Stomach (tissue), 9 donors: ENCODE results near the gene HYPK. TPM values are rescaled to one million over a fixed set of nuclear protein-coding genes. Genes with fewer than 3 reads are reported as not detected.
"Not testable (repeated sequence)": the region's sequence is repeated elsewhere in the genome, so short reads cannot be mapped to it uniquely, and the experiment has no call there.

Source experiments
- DNase-seq, 2 donors: peaks; one replicate each; pipeline versions ENCODE4 v3.0.0 to v3.0.0-alpha.2; 2013 to 2019
- H3K27ac ChIP-seq, 5 donors: fragments of 200-600 bp in 4 of 5; sonication (generic) in 4 of 5; one replicate each; pipeline ENCODE4 v1.5.1; 2013 to 2019; ENCODE audit warnings: mild to moderate bottlenecking in 1 of 5, moderate library complexity in 1 of 5
- H3K27me3 ChIP-seq, 3 donors: fragments of 200-600 bp; sonication (generic); one replicate each; pipeline ENCODE4 v1.5.1; 2017 to 2019; ENCODE audit warnings: mixed run types in 1 of 3
- H3K36me3 ChIP-seq, 4 donors: fragments of 200-600 bp; sonication (generic); 1 replicate in 3 of 4; 2 replicates in 1 of 4; pipeline ENCODE4 v1.5.1; 2016 to 2019
- H3K4me1 ChIP-seq, 4 donors: fragments of 200-600 bp; sonication (generic); one replicate each; pipeline ENCODE4 v1.5.1; 2016 to 2019
- H3K4me3 ChIP-seq, 4 donors: fragments of 200-600 bp; sonication (generic) in 3 of 4; one replicate each; pipeline ENCODE4 v1.5.1; 2016 to 2019; ENCODE audit warnings: mild to moderate bottlenecking in 1 of 4
- H3K9me3 ChIP-seq, 4 donors: fragments of 200-600 bp; sonication (generic); one replicate each; pipeline ENCODE4 v1.5.1; 2016 to 2019
- CTCF ChIP-seq, 7 experiments: fragments of 450-650 bp in 4 of 7; fragments of 200-600 bp in 3 of 7; sonication (generic) in 3 of 7; IDR thresholded peaks; one replicate each; pipeline ENCODE4 v1.5.1; 2016 to 2019; ENCODE audit warnings: antibody characterized with exemption in 7 of 7, control low read depth in 2 of 7, mild to moderate bottlenecking in 1 of 7
- EP300 ChIP-seq: sonication (generic); formaldehyde crosslinking; IDR thresholded peaks from one replicate; pipeline ENCODE4 v1.6.1; 2017; ENCODE audit warnings: antibody characterized with exemption
- POLR2A ChIP-seq, 4 donors: fragments of 450-650 bp; IDR thresholded peaks; one replicate each; pipeline ENCODE4 v1.6.1; 2016; ENCODE audit warnings: antibody characterized with exemption in 4 of 4, control low read depth in 2 of 4, mild to moderate bottlenecking in 1 of 4, moderate library complexity in 1 of 4
- POLR2AphosphoS5 ChIP-seq, 3 donors: sonication (generic); formaldehyde crosslinking; IDR thresholded peaks; one replicate each; pipeline ENCODE4 v1.6.1; 2016; ENCODE audit warnings: antibody characterized with exemption in 3 of 3
- WGBS, 5 donors: extraction: QIAGEN DNeasy Blood & Tissue Kit in 3 of 5; methylation state at CpG; one replicate each; pipeline versions ENCODE4 v1.1.5 to v1.1.7; 2013 to 2018; 5-methylcytosine and 5-hydroxymethylcytosine counted together
- intact Hi-C: fragments of 100-400 bp; cut with DNase I; formaldehyde crosslinking; loops from one replicate; pipeline ENCODE4 v1.15.1; 2023; ENCODE audit warnings: low total_unique reads
- polyA plus RNA-seq, 3 donors: library from polyadenylated mRNA; stranded (reverse); fragments of 200-250 nt; gene quantifications; one replicate each; pipeline ENCODE4 v1.2.3, GENCODE V29; 2013
- total RNA-seq, 5 donors: library from RNA; depleted of rRNA; stranded (reverse); fragments of >200 nt; gene quantifications; one replicate each; pipeline versions ENCODE4 v1.1.0 to v1.2.3, GENCODE V29; 2014 to 2016
- donor health status: healthy with polysubstance abuse.
- donor health status: Bipolar disorder and iron deficiency.
- donor health status: healthy.

The HYPK gene
- total and polyA plus RNA-seq, 8 donors = 1.8 to 61.6 (median 22.7) TPM

- DNase-seq = no peak
- H3K4me3 ChIP-seq = no peak overlapping the region
- H3K9me3 ChIP-seq = no peaks in the 10 kb centered on the region
- peaks cover 46 to 85% (median 82%) of the 10 kb centered on the region in 4 donors for H3K4me1 ChIP-seq
- peaks cover 40 to 72% (median 64%) of the 10 kb centered on the region in 4 donors for H3K36me3 ChIP-seq
- intact Hi-C loops = no loop called here
- TF ChIP-seq POLR2A (IDR thresholded peaks at IDR 0.05) (no peak), POLR2AphosphoS5 (IDR thresholded peaks at IDR 0.05) (peak in 1 of 3 donors; percentile 7)
- 83 to 93% (median 90%) methylated on average over 3 of the region's 3 CpGs for WGBS, 5 donors
- H3K27ac ChIP-seq = peak overlapping the region in 3 of 5 donors; percentile 95 to 99 (median 99)
- H3K27me3 ChIP-seq = no peaks in the 10 kb centered on the region
These were observed 3.8 kb upstream of the HYPK start for GRCh38 chr15:43796566-43796965.

- TF ChIP-seq CTCF (IDR thresholded peaks at IDR 0.05) (no peak), EP300 (no peak)
- Histone ChIP-seq H3K4me1 (peaks cover 31 to 75% (median 70%) of the 10 kb centered on the region in 4 donors), H3K9me3 (no peaks in the 10 kb centered on the region), H3K27me3 (no peaks in the 10 kb centered on the region), H3K4me3 (peak overlapping the region in 3 of 4 donors; percentile 87 to 97 (median 89)), H3K27ac (peak overlapping the region; percentile 83 to 99 (median 91)), H3K36me3 (peaks cover 32 to 84% (median 80%) of the 10 kb centered on the region in 4 donors)
- peak in 1 of 2 donors; percentile 57 for DNase-seq
- WGBS, 5 donors = 56 to 72% (median 65%) methylated on average over 16 of the region's 16 CpGs
- intact Hi-C loops = no loop called here
These were observed 1.0 kb upstream of the HYPK start for GRCh38 chr15:43799209-43799944.

GRCh38 chr15:43799945-43800285, 484 bp upstream of the HYPK start, which contains the start of gene SERINC4:
TSS of gene SERINC4 (minus strand) at chr15:43800220. CDS start at chr15:43799986, 234 bp downstream.
- peaks cover 30 to 84% (median 80%) of the 10 kb centered on the region in 4 donors for H3K36me3 ChIP-seq
- intact Hi-C loops = no loop called here
- peaks cover 25 to 69% (median 64%) of the 10 kb centered on the region in 4 donors for H3K4me1 ChIP-seq
- TF ChIP-seq POLR2AphosphoS5 (IDR thresholded peaks at IDR 0.05) = no peak
- TF ChIP-seq CTCF (IDR thresholded peaks at IDR 0.05) = no peak
- TF ChIP-seq EP300 = no peak
- no peak for TF ChIP-seq POLR2A (IDR thresholded peaks at IDR 0.05)
- no peaks in the 10 kb centered on the region for H3K9me3 ChIP-seq
- peak within 1 kb of the TSS; percentile 83 to 99 (median 91) for H3K27ac ChIP-seq
- DNase-seq = no peak
- peak within 1 kb of the TSS; percentile 87 to 97 (median 88) for H3K4me3 ChIP-seq
- no peaks in the 10 kb centered on the region for H3K27me3 ChIP-seq
- 85 to 95% (median 93%) methylated on average over 8 of the region's 8 CpGs for WGBS, 5 donors

GRCh38 chr15:43802676-43803075, 2.3 kb downstream of the HYPK start:
- peaks cover 15 to 42% (median 38%) of the 10 kb centered on the region in 4 donors for H3K4me1 ChIP-seq
- 93 to 99% (median 97%) methylated on average over 7 of the region's 7 CpGs for WGBS, 5 donors
- peaks cover 39 to 84% (median 80%) of the 10 kb centered on the region in 4 donors for H3K36me3 ChIP-seq
- H3K4me3 ChIP-seq, DNase-seq, H3K9me3 ChIP-seq, H3K27ac ChIP-seq, H3K27me3 ChIP-seq, intact Hi-C loops: not testable (repeated sequence)

- intact Hi-C loops = no loop called here
- no peak for TF ChIP-seq POLR2A (IDR thresholded peaks at IDR 0.05)
- TF ChIP-seq EP300 = no peak
- no peak for TF ChIP-seq CTCF (IDR thresholded peaks at IDR 0.05)
- TF ChIP-seq POLR2AphosphoS5 (IDR thresholded peaks at IDR 0.05) = no peak
- Histone ChIP-seq H3K27ac (no peak overlapping the region), H3K9me3 (no peaks in the 10 kb centered on the region), H3K27me3 (no peaks in the 10 kb centered on the region), H3K36me3 (peaks cover 81 to 100% (median 100%) of the 10 kb centered on the region in 4 donors), H3K4me3 (no peak overlapping the region), H3K4me1 (peaks cover 0 to 22% (median 3%) of the 10 kb centered on the region in 4 donors)
- no peak for DNase-seq
- WGBS, 5 donors = 58 to 84% (median 63%) methylated on average over 5 of the region's 5 CpGs
These were observed 8.1 kb downstream of the HYPK start for GRCh38 chr15:43808435-43808950.
